HG03097 (cell line): ENCODE data around the gene KLC1.
"Not testable (repeated sequence)": the region's sequence is repeated elsewhere in the genome, so short reads cannot be mapped to it uniquely, and the experiment has no call there.

ENCODE experiments used
- ATAC-seq: cut with Tn5 transposase; IDR thresholded peaks from one replicate; pipeline ENCODE4 v1.9.1; 2021; ENCODE audit not compliant: unreplicated experiment, low FRiP score

The KLC1 gene

GRCh38 chr14:103624860-103625259 lies 4.2 kb upstream of the KLC1 start:
- ATAC-seq: no peak

- ATAC-seq: no peak
These were observed 3.5 kb upstream of the KLC1 start for GRCh38 chr14:103625356-103626095.

- no peak for ATAC-seq
These were observed 2.7 kb upstream of the KLC1 start for GRCh38 chr14:103626146-103626850.

GRCh38 chr14:103627073-103628025 lies 1.7 kb upstream of the KLC1 start:
- ATAC-seq: no peak

GRCh38 chr14:103628221-103628683 lies 759 bp upstream of the KLC1 start:
- ATAC-seq: no peak

GRCh38 chr14:103629503-103630121 lies 601 bp downstream of the KLC1 start:
- peak; percentile 20 for ATAC-seq

- ATAC-seq: no peak
These were observed 1.5 kb downstream of the KLC1 start for GRCh38 chr14:103630364-103631108.

- ATAC-seq: no peak
These were observed 4.4 kb downstream of the KLC1 start for GRCh38 chr14:103633391-103633790.

GRCh38 chr14:103634156-103634555 lies 5.1 kb downstream of the KLC1 start:
- ATAC-seq: no peak

- no peak for ATAC-seq
These were observed 9.6 kb downstream of the KLC1 start for GRCh38 chr14:103638594-103638993.

GRCh38 chr14:103641161-103641560 lies 12.2 kb downstream of the KLC1 start:
- no peak for ATAC-seq

GRCh38 chr14:103646189-103646588 lies 17.2 kb downstream of the KLC1 start:
- ATAC-seq: no peak

GRCh38 chr14:103649001-103649400 lies 20.0 kb downstream of the KLC1 start:
- ATAC-seq: no peak

- ATAC-seq: no peak
These were observed 21.2 kb downstream of the KLC1 start for GRCh38 chr14:103650213-103650612.

- ATAC-seq: no peak
These were observed 22.6 kb downstream of the KLC1 start for GRCh38 chr14:103651585-103651984.

GRCh38 chr14:103652806-103653205 lies 23.8 kb downstream of the KLC1 start:
- ATAC-seq: no peak

- ATAC-seq: not testable (repeated sequence)
These were observed 24.3 kb downstream of the KLC1 start for GRCh38 chr14:103653336-103653735.

- no peak for ATAC-seq
These were observed 24.8 kb downstream of the KLC1 start for GRCh38 chr14:103653805-103654204.

- no peak for ATAC-seq
These were observed 25.6 kb downstream of the KLC1 start for GRCh38 chr14:103654619-103655018.
